Prostate gland (tissue), 2 donors: ENCODE data around the gene RSRP1. TPM values are rescaled to one million over a fixed set of nuclear protein-coding genes. Genes with fewer than 3 reads are reported as not detected.
A peak's percentile ranks its signal among the peaks of the same experiment; 100 is the strongest.

Experiments used
- DNase-seq: peaks from one replicate; pipeline ENCODE4 v3.0.0-alpha.2; 2019; ENCODE audit warnings: low spot score
- H3K27ac ChIP-seq, 2 donors: fragments of 200-600 bp; sonication (generic); 2 replicates each; pipeline ENCODE4 v1.5.1; 2017 to 2019
- H3K27me3 ChIP-seq: fragments of 200-600 bp; sonication (generic); replicated peaks from 2 replicates; pipeline ENCODE4 v1.5.1; 2019; ENCODE audit not compliant: insufficient read depth
- H3K36me3 ChIP-seq, 2 donors: fragments of 200-600 bp; sonication (generic); 1 replicate in 1 of 2; 2 replicates in 1 of 2; pipeline versions ENCODE4 v1.5.1 to v1.8.1; 2017 to 2019
- H3K4me1 ChIP-seq: fragments of 200-600 bp; sonication (generic); replicated peaks from 2 replicates; pipeline ENCODE4 v1.5.1; 2019
- H3K4me3 ChIP-seq, 2 donors: fragments of 200-600 bp; sonication (generic); 2 replicates each; pipeline ENCODE4 v1.5.1; 2017 to 2019
- H3K9me3 ChIP-seq: fragments of 200-600 bp; sonication (generic); 2 replicates; pipeline ENCODE4 v1.5.1; 2017
- POLR2A ChIP-seq: fragments of 450-650 bp; IDR thresholded peaks from one replicate; pipeline ENCODE4 v1.6.1; 2016; ENCODE audit warnings: antibody characterized with exemption, mild to moderate bottlenecking
- POLR2AphosphoS5 ChIP-seq: sonication (generic); formaldehyde crosslinking; IDR thresholded peaks from one replicate; pipeline ENCODE4 v1.6.1; 2017; ENCODE audit warnings: antibody characterized with exemption
- WGBS: methylation state at CpG from one replicate; pipeline ENCODE4 v1.1.5; 2018; 5-methylcytosine and 5-hydroxymethylcytosine counted together
- intact Hi-C: fragments of 100-400 bp; cut with DNase I; formaldehyde crosslinking; loops from one replicate; pipeline ENCODE4 v1.14.2; 2022
- total RNA-seq, 2 donors: library from RNA; depleted of rRNA; stranded (reverse); fragments of >200 nt; gene quantifications; one replicate each; pipeline ENCODE4 v1.1.0, GENCODE V29; 2016
- TF ChIP-seq, protein P1 (sequence below), 4 experiments: fragments of 200-600 bp in 2 of 4; fragments of 450-650 bp in 2 of 4; sonication (generic) in 2 of 4; IDR thresholded peaks; 1 replicate in 3 of 4; 2 replicates in 1 of 4; pipeline ENCODE4 v1.5.1; 2016 to 2019; ENCODE audit warnings: antibody characterized with exemption in 4 of 4, mild to moderate bottlenecking in 2 of 4, moderate library complexity in 2 of 4

The RSRP1 gene
- total RNA-seq, 2 donors from 2014 or later: 114 to 145 TPM

GRCh38 chr1:25194572-25195020, 52.7 kb downstream of the RSRP1 start:
- Histone ChIP-seq H3K27me3 (no peaks in the 10 kb centered on the region), H3K36me3 (no peaks in the 10 kb centered on the region), H3K9me3 (no peaks in the 10 kb centered on the region), H3K4me1 (no peaks in the 10 kb centered on the region), H3K4me3 (no peak overlapping the region), H3K27ac (no peak overlapping the region)
- DNase-seq: peak; percentile 77
- TF ChIP-seq, protein P1, sequence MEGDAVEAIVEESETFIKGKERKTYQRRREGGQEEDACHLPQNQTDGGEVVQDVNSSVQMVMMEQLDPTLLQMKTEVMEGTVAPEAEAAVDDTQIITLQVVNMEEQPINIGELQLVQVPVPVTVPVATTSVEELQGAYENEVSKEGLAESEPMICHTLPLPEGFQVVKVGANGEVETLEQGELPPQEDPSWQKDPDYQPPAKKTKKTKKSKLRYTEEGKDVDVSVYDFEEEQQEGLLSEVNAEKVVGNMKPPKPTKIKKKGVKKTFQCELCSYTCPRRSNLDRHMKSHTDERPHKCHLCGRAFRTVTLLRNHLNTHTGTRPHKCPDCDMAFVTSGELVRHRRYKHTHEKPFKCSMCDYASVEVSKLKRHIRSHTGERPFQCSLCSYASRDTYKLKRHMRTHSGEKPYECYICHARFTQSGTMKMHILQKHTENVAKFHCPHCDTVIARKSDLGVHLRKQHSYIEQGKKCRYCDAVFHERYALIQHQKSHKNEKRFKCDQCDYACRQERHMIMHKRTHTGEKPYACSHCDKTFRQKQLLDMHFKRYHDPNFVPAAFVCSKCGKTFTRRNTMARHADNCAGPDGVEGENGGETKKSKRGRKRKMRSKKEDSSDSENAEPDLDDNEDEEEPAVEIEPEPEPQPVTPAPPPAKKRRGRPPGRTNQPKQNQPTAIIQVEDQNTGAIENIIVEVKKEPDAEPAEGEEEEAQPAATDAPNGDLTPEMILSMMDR (IDR thresholded peaks at IDR 0.05): peak in 1 of 4 experiments; percentile 14
- TF ChIP-seq POLR2A (no peak), POLR2AphosphoS5 (peak; percentile 74)
- WGBS: 39% methylated on average over 17 of the region's 17 CpGs
- intact Hi-C loops: no loop called here

GRCh38 chr1:25194054-25194453, 53.2 kb downstream of the RSRP1 start:
- H3K27me3 ChIP-seq: no peaks in the 10 kb centered on the region
- no peaks in the 10 kb centered on the region for H3K36me3 ChIP-seq
- no peak overlapping the region for H3K27ac ChIP-seq
- intact Hi-C loops: no loop called here
- H3K4me1 ChIP-seq: no peaks in the 10 kb centered on the region
- 59% methylated on average over 8 of the region's 8 CpGs for WGBS
- H3K9me3 ChIP-seq: no peaks in the 10 kb centered on the region
- no peak for DNase-seq
- TF ChIP-seq, protein P1 (IDR thresholded peaks at IDR 0.05): no peak
- TF ChIP-seq POLR2AphosphoS5: no peak
- no peak for TF ChIP-seq POLR2A
- H3K4me3 ChIP-seq: no peak overlapping the region

DNA sequence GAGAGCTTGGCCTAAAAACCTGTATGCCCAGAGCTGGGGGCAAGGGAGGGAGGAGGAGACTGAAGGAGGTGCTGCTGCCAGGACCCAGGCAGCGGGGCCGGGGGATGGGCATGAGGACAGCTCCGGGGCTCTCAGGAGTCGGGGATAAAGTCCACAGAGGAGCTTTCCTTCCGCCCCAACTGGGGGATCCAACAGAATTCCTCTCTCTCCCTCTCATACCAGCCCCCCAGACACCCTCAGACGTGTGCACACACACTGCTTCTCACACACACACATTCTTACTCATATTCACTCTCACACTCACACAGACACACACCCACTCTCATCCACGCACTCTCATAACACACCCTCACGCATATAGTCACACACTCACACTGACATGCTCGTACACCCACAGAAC, 54.0 kb downstream of the RSRP1 start:
- no peaks in the 10 kb centered on the region for H3K36me3 ChIP-seq
- WGBS: 61% methylated on average over 9 of the region's 9 CpGs
- H3K27ac ChIP-seq: no peak overlapping the region
- no peaks in the 10 kb centered on the region for H3K9me3 ChIP-seq
- no peaks in the 10 kb centered on the region for H3K27me3 ChIP-seq
- no peak for DNase-seq
- no peak for TF ChIP-seq POLR2A
- TF ChIP-seq, protein P1 (IDR thresholded peaks at IDR 0.05): no peak
- TF ChIP-seq POLR2AphosphoS5: no peak
- intact Hi-C loops: no loop called here
- H3K4me1 ChIP-seq: no peaks in the 10 kb centered on the region
- H3K4me3 ChIP-seq: no peak overlapping the region

Other genes with a start within 250 kb of the RSRP1 start
- 10 to 100 TPM; 46.5 to 51.0 TPM for gene SYF2, start 15.0 kb downstream of the RSRP1 start, total RNA-seq
- gene RHD, start 25.1 kb upstream of the RSRP1 start, total RNA-seq: not detected
- gene TMEM50A, start 90.9 kb upstream of the RSRP1 start, total RNA-seq: 10 to 100 TPM; 70.0 to 90.6 TPM
- gene RHCE, start 173.4 kb upstream of the RSRP1 start, total RNA-seq: 1 to 10 TPM; 2.4 to 3.9 TPM
- 10 to 100 TPM; 25.5 to 31.0 TPM for gene MACO1, start 183.4 kb upstream of the RSRP1 start, total RNA-seq